Type B pancreatic cell (in vitro differentiated cells): Measurements from ENCODE around the gene TRIM33. TPM values are rescaled to one million over a fixed set of nuclear protein-coding genes. Genes with fewer than 3 reads are reported as not detected.

ENCODE experiments used
- DNase-seq: peaks from one replicate; pipeline ENCODE4 v3.0.0; 2021; ENCODE audit warnings: mixed read lengths; ENCODE audit not compliant: unreplicated experiment; ENCODE audit errors: extremely low spot score
- H3K27ac Mint-ChIP-seq: 2 replicates; pipeline ENCODE4 v1.8.0; 2021; ENCODE audit warnings: mild to moderate bottlenecking, mixed read lengths
- H3K27me3 Mint-ChIP-seq: 2 replicates; pipeline ENCODE4 v1.8.0; 2021; ENCODE audit warnings: mixed read lengths
- H3K36me3 Mint-ChIP-seq: 2 replicates; pipeline ENCODE4 v1.8.0; 2021; ENCODE audit warnings: mixed read lengths
- H3K4me1 Mint-ChIP-seq: one replicate; pipeline ENCODE4 v1.8.0; 2021; ENCODE audit warnings: mixed read lengths; ENCODE audit not compliant: unreplicated experiment
- H3K4me3 Mint-ChIP-seq: 2 replicates; pipeline ENCODE4 v1.8.0; 2021; ENCODE audit warnings: mild to moderate bottlenecking, mixed read lengths
- H3K9me3 Mint-ChIP-seq: 2 replicates; pipeline ENCODE4 v1.8.0; 2021; ENCODE audit warnings: mixed read lengths
- CTCF ChIP-seq: fragments of 200-600 bp; sonication (generic); conservative IDR thresholded peaks from 2 replicates; pipeline ENCODE4 v1.5.0; 2021; ENCODE audit warnings: antibody characterized with exemption, mild to moderate bottlenecking
- total RNA-seq: library from RNA; stranded (reverse); gene quantifications from 2 replicates; pipeline ENCODE4 v1.2.1, GENCODE V29; 2021; ENCODE audit warnings: low replicate concordance

Gene TRIM33
- total RNA-seq, 1 donor from 2014 or later = 46.6 TPM

- Mint-ChIP-seq H3K27ac (no peak overlapping the region), H3K4me1 (no peaks in the 10 kb centered on the region), H3K9me3 (peaks cover 6% of the 10 kb centered on the region), H3K36me3 (peaks cover 36% of the 10 kb centered on the region), H3K27me3 (no peaks in the 10 kb centered on the region), H3K4me3 (no peak overlapping the region)
- TF ChIP-seq CTCF = no peak
- no peak for DNase-seq
Observed at GRCh38 chr1:114479134-114479533, 31.9 kb downstream of the TRIM33 start.

- peaks cover 5% of the 10 kb centered on the region for H3K9me3 Mint-ChIP-seq
- no peak for DNase-seq
- peaks cover under 1% of the 10 kb centered on the region for H3K4me1 Mint-ChIP-seq
- no peaks in the 10 kb centered on the region for H3K27me3 Mint-ChIP-seq
- no peak overlapping the region for H3K4me3 Mint-ChIP-seq
- H3K36me3 Mint-ChIP-seq = peaks cover 20% of the 10 kb centered on the region
- TF ChIP-seq CTCF = no peak
- H3K27ac Mint-ChIP-seq = peak overlapping the region; percentile 69
Observed at GRCh38 chr1:114473796-114474195, 37.2 kb downstream of the TRIM33 start.

- no peak for DNase-seq
- Mint-ChIP-seq H3K36me3 (peaks cover 20% of the 10 kb centered on the region), H3K27ac (no peak overlapping the region), H3K9me3 (peaks cover 5% of the 10 kb centered on the region), H3K27me3 (no peaks in the 10 kb centered on the region), H3K4me1 (peaks cover 13% of the 10 kb centered on the region), H3K4me3 (no peak overlapping the region)
- TF ChIP-seq CTCF = no peak
Observed at GRCh38 chr1:114472408-114472807, 38.6 kb downstream of the TRIM33 start.

GRCh38 chr1:114470681-114471080 is 40.3 kb downstream of the TRIM33 start:
- TF ChIP-seq CTCF = no peak
- Mint-ChIP-seq H3K27me3 (no peaks in the 10 kb centered on the region), H3K36me3 (peaks cover 25% of the 10 kb centered on the region), H3K27ac (no peak overlapping the region), H3K9me3 (peaks cover 16% of the 10 kb centered on the region), H3K4me1 (peaks cover 24% of the 10 kb centered on the region), H3K4me3 (no peak overlapping the region)
- no peak for DNase-seq

- no peak overlapping the region for H3K4me3 Mint-ChIP-seq
- no peak for DNase-seq
- TF ChIP-seq CTCF = no peak
- peaks cover 16% of the 10 kb centered on the region for H3K9me3 Mint-ChIP-seq
- H3K36me3 Mint-ChIP-seq = peaks cover 20% of the 10 kb centered on the region
- no peaks in the 10 kb centered on the region for H3K27me3 Mint-ChIP-seq
- H3K4me1 Mint-ChIP-seq = peaks cover 33% of the 10 kb centered on the region
- H3K27ac Mint-ChIP-seq = no peak overlapping the region
Observed at GRCh38 chr1:114468710-114469468, 42.1 kb downstream of the TRIM33 start.
